CD4-positive, CD25-positive, alpha-beta regulatory T cell (primary cell): Measurements from ENCODE around the gene GABRG3. TPM values are rescaled to one million over a fixed set of nuclear protein-coding genes. Genes with fewer than 3 reads are reported as not detected.

Experiments used
- ATAC-seq, 2 donors: fragments of 150-1000 bp; cut with Tn5 transposase; one replicate each; pipeline ENCODE4 v1.10.0; 2021; ENCODE audit warnings: low read depth in 2 of 2, moderate number of reproducible peaks in 2 of 2, moderate library complexity in 1 of 2
- DNase-seq, 3 donors: peaks; one replicate each; pipeline versions ENCODE4 v3.0.0 to v3.0.0-alpha.2; 2012 to 2022; ENCODE audit warnings: mixed read lengths in 1 of 3
- H3K27ac ChIP-seq: one replicate; pipeline ENCODE4 v1.7.0; 2013; ENCODE audit warnings: mild to moderate bottlenecking, low read length; ENCODE audit not compliant: insufficient read depth, poor library complexity, severe bottlenecking
- H3K27me3 ChIP-seq: one replicate; pipeline ENCODE4 v1.7.0; 2013; ENCODE audit warnings: low read length; ENCODE audit not compliant: control insufficient read depth, insufficient read depth
- H3K36me3 ChIP-seq: one replicate; pipeline ENCODE4 v1.7.0; 2013; ENCODE audit warnings: mild to moderate bottlenecking, low read length, moderate library complexity; ENCODE audit not compliant: control insufficient read depth, insufficient read depth
- H3K4me1 ChIP-seq: 2 replicates; pipeline ENCODE4 v1.7.0; 2013; ENCODE audit warnings: mild to moderate bottlenecking, low read length; ENCODE audit not compliant: insufficient read depth, control insufficient read depth, poor library complexity, severe bottlenecking
- H3K4me3 ChIP-seq: one replicate; pipeline ENCODE4 v1.7.0; 2013; ENCODE audit warnings: low read depth, mild to moderate bottlenecking, low read length, moderate library complexity
- H3K9me3 ChIP-seq, 2 experiments: 1 replicate in 1 of 2; 2 replicates in 1 of 2; pipeline ENCODE4 v1.7.0; 2013; ENCODE audit warnings: low read length in 2 of 2, mild to moderate bottlenecking in 1 of 2, moderate library complexity in 1 of 2; ENCODE audit not compliant: control insufficient read depth in 2 of 2
- H3K27ac Mint-ChIP-seq, 3 donors: one replicate each; pipeline ENCODE4 v1.8.0; 2020 to 2022; ENCODE audit warnings: mild to moderate bottlenecking in 3 of 3, mixed read lengths in 3 of 3, moderate library complexity in 2 of 3
- H3K27me3 Mint-ChIP-seq: one replicate; pipeline ENCODE4 v1.8.0; 2022; ENCODE audit warnings: mild to moderate bottlenecking, mixed read lengths
- H3K36me3 Mint-ChIP-seq: one replicate; pipeline ENCODE4 v1.8.0; 2020; ENCODE audit warnings: mixed read lengths
- H3K4me1 Mint-ChIP-seq, 4 donors: one replicate each; pipeline ENCODE4 v1.8.0; 2020 to 2022; ENCODE audit warnings: mixed read lengths in 4 of 4, mild to moderate bottlenecking in 1 of 4
- H3K4me3 Mint-ChIP-seq, 4 donors: one replicate each; pipeline ENCODE4 v1.8.0; 2020 to 2022; ENCODE audit warnings: mild to moderate bottlenecking in 4 of 4, mixed read lengths in 4 of 4, moderate library complexity in 3 of 4
- H3K9me3 Mint-ChIP-seq, 7 donors: one replicate each; pipeline ENCODE4 v1.8.0; 2020 to 2022; ENCODE audit warnings: mixed read lengths in 7 of 7, mild to moderate bottlenecking in 3 of 7, moderate library complexity in 2 of 7
- polyA plus RNA-seq, 4 donors: library from polyadenylated mRNA; unstranded; fragments of 300-500 nt; fragmentation: Illumina TruSeq; gene quantifications; one replicate each; pipeline ENCODE4 v1.2.3, GENCODE V29; 2021
- total RNA-seq: library from RNA; stranded (reverse); gene quantifications from one replicate; pipeline ENCODE4 v1.2.3, GENCODE V29; 2022

Gene GABRG3
- total and polyA plus RNA-seq, 5 donors from 2014 or later, result not detected

- peaks cover 0 to 14% (median 5%) of the 10 kb centered on the region in 7 donors for H3K9me3 Mint-ChIP-seq
- ATAC-seq, result no peak
Observed at GRCh38 chr15:27249760-27250109, 278.8 kb downstream of the GABRG3 start.

GRCh38 chr15:27250223-27250622, 279.2 kb downstream of the GABRG3 start:
- H3K27ac ChIP-seq, result no peak overlapping the region
- H3K4me3 ChIP-seq, result no peak overlapping the region
- peaks cover 2 to 8% of the 10 kb centered on the region in 2 experiments for H3K9me3 ChIP-seq
- ATAC-seq (no peak), DNase-seq (no peak)
- no peaks in the 10 kb centered on the region for H3K27me3 Mint-ChIP-seq
- no peaks in the 10 kb centered on the region for H3K27me3 ChIP-seq
- H3K4me3 Mint-ChIP-seq, result no peak overlapping the region
- H3K36me3 ChIP-seq, result no peaks in the 10 kb centered on the region
- H3K4me1 ChIP-seq, result no peaks in the 10 kb centered on the region
- no peaks in the 10 kb centered on the region for H3K36me3 Mint-ChIP-seq
- peaks cover 0 to 14% (median 5%) of the 10 kb centered on the region in 7 donors for H3K9me3 Mint-ChIP-seq
- H3K27ac Mint-ChIP-seq, result no peak overlapping the region
- no peaks in the 10 kb centered on the region for H3K4me1 Mint-ChIP-seq

More at GRCh38 chr15:27249760-27250109, 278.8 kb downstream of the GABRG3 start:
- Histone ChIP-seq H3K27ac (no peak overlapping the region), H3K4me1 (no peaks in the 10 kb centered on the region), H3K27me3 (no peaks in the 10 kb centered on the region), H3K36me3 (no peaks in the 10 kb centered on the region), H3K4me3 (no peak overlapping the region), H3K9me3 (peaks cover 2 to 8% of the 10 kb centered on the region in 2 experiments)
- Mint-ChIP-seq H3K4me1 (no peaks in the 10 kb centered on the region), H3K4me3 (no peak overlapping the region), H3K36me3 (no peaks in the 10 kb centered on the region), H3K27ac (no peak overlapping the region), H3K27me3 (no peaks in the 10 kb centered on the region)
- no peak for DNase-seq

- DNase-seq (no peak), ATAC-seq (no peak)
- H3K4me3 Mint-ChIP-seq, result no peak overlapping the region
- no peaks in the 10 kb centered on the region for H3K36me3 ChIP-seq
- no peak overlapping the region for H3K27ac ChIP-seq
- H3K9me3 Mint-ChIP-seq, result peaks cover 0 to 13% (median 8%) of the 10 kb centered on the region in 7 donors
- H3K27me3 Mint-ChIP-seq, result no peaks in the 10 kb centered on the region
- no peaks in the 10 kb centered on the region for H3K4me1 Mint-ChIP-seq
- peaks cover 2 to 8% of the 10 kb centered on the region in 2 experiments for H3K9me3 ChIP-seq
- no peak overlapping the region for H3K27ac Mint-ChIP-seq
- no peaks in the 10 kb centered on the region for H3K27me3 ChIP-seq
- H3K4me1 ChIP-seq, result no peaks in the 10 kb centered on the region
- H3K4me3 ChIP-seq, result no peak overlapping the region
- no peaks in the 10 kb centered on the region for H3K36me3 Mint-ChIP-seq
Observed at GRCh38 chr15:27254055-27254454, 283.1 kb downstream of the GABRG3 start.

- no peak overlapping the region for H3K4me3 ChIP-seq
- H3K9me3 ChIP-seq, result peaks cover 2 to 8% of the 10 kb centered on the region in 2 experiments
- H3K4me1 ChIP-seq, result no peaks in the 10 kb centered on the region
- DNase-seq (no peak), ATAC-seq (no peak)
- H3K36me3 ChIP-seq, result no peaks in the 10 kb centered on the region
- Mint-ChIP-seq H3K27me3 (no peaks in the 10 kb centered on the region), H3K4me1 (no peaks in the 10 kb centered on the region), H3K36me3 (no peaks in the 10 kb centered on the region), H3K27ac (no peak overlapping the region), H3K4me3 (no peak overlapping the region), H3K9me3 (peaks cover 0 to 11% (median 7%) of the 10 kb centered on the region in 7 donors)
- no peak overlapping the region for H3K27ac ChIP-seq
- no peaks in the 10 kb centered on the region for H3K27me3 ChIP-seq
Observed at GRCh38 chr15:27254801-27255200, 283.8 kb downstream of the GABRG3 start.

GRCh38 chr15:27256446-27256845, 285.5 kb downstream of the GABRG3 start:
- H3K27me3 Mint-ChIP-seq, result no peaks in the 10 kb centered on the region
- DNase-seq (no peak), ATAC-seq (no peak)
- no peak overlapping the region for H3K27ac ChIP-seq
- H3K4me1 Mint-ChIP-seq, result no peaks in the 10 kb centered on the region
- H3K9me3 Mint-ChIP-seq, result peaks cover 0 to 11% (median 7%) of the 10 kb centered on the region in 7 donors
- no peaks in the 10 kb centered on the region for H3K27me3 ChIP-seq
- no peaks in the 10 kb centered on the region for H3K36me3 ChIP-seq
- H3K4me1 ChIP-seq, result no peaks in the 10 kb centered on the region
- no peaks in the 10 kb centered on the region for H3K36me3 Mint-ChIP-seq
- H3K27ac Mint-ChIP-seq, result no peak overlapping the region
- H3K9me3 ChIP-seq, result peaks cover 2 to 8% of the 10 kb centered on the region in 2 experiments
- no peak overlapping the region for H3K4me3 ChIP-seq
- no peak overlapping the region for H3K4me3 Mint-ChIP-seq

GRCh38 chr15:27258287-27258686, 287.3 kb downstream of the GABRG3 start:
- Histone ChIP-seq H3K4me1 (no peaks in the 10 kb centered on the region), H3K4me3 (no peak overlapping the region), H3K36me3 (no peaks in the 10 kb centered on the region), H3K27me3 (no peaks in the 10 kb centered on the region), H3K9me3 (peaks cover 2 to 3% of the 10 kb centered on the region in 2 experiments), H3K27ac (no peak overlapping the region)
- no peaks in the 10 kb centered on the region for H3K36me3 Mint-ChIP-seq
- H3K9me3 Mint-ChIP-seq, result peaks cover 0 to 12% (median 7%) of the 10 kb centered on the region in 7 donors
- no peaks in the 10 kb centered on the region for H3K27me3 Mint-ChIP-seq
- DNase-seq, result no peak
- H3K4me1 Mint-ChIP-seq, result no peaks in the 10 kb centered on the region
- no peak for ATAC-seq
- no peak overlapping the region for H3K4me3 Mint-ChIP-seq
- no peak overlapping the region for H3K27ac Mint-ChIP-seq

- no peak for DNase-seq
- H3K9me3 ChIP-seq, result no peaks in the 10 kb centered on the region
- no peak overlapping the region for H3K27ac ChIP-seq
- no peak for ATAC-seq
- Mint-ChIP-seq H3K9me3 (peaks cover 0 to 16% (median 11%) of the 10 kb centered on the region in 7 donors), H3K27ac (no peak overlapping the region), H3K36me3 (no peaks in the 10 kb centered on the region), H3K4me1 (peaks cover 0 to 4% (median 0%) of the 10 kb centered on the region in 4 donors), H3K4me3 (no peak overlapping the region), H3K27me3 (no peaks in the 10 kb centered on the region)
- no peaks in the 10 kb centered on the region for H3K27me3 ChIP-seq
- no peaks in the 10 kb centered on the region for H3K36me3 ChIP-seq
- H3K4me1 ChIP-seq, result no peaks in the 10 kb centered on the region
- no peak overlapping the region for H3K4me3 ChIP-seq
Observed at GRCh38 chr15:27260523-27260922, 289.5 kb downstream of the GABRG3 start.

GRCh38 chr15:27268923-27269322, 297.9 kb downstream of the GABRG3 start:
- Histone ChIP-seq H3K36me3 (no peaks in the 10 kb centered on the region), H3K4me1 (no peaks in the 10 kb centered on the region), H3K9me3 (peaks cover 0 to 6% of the 10 kb centered on the region in 2 experiments), H3K27me3 (no peaks in the 10 kb centered on the region), H3K4me3 (no peak overlapping the region), H3K27ac (no peak overlapping the region)
- DNase-seq (no peak), ATAC-seq (no peak)
- Mint-ChIP-seq H3K9me3 (peaks cover 6 to 31% (median 19%) of the 10 kb centered on the region in 7 donors), H3K36me3 (no peaks in the 10 kb centered on the region), H3K4me1 (peaks cover 0 to 4% (median 0%) of the 10 kb centered on the region in 4 donors), H3K27me3 (no peaks in the 10 kb centered on the region), H3K4me3 (no peak overlapping the region), H3K27ac (no peak overlapping the region)
